HG02759 (cell line): ENCODE results near the gene PADI6.
"Not testable (repeated sequence)": the region's sequence is repeated elsewhere in the genome, so short reads cannot be mapped to it uniquely, and the experiment has no call there.

Experiments
- ATAC-seq: cut with Tn5 transposase; IDR thresholded peaks from one replicate; pipeline ENCODE4 v1.9.1; 2021; ENCODE audit warnings: mild to moderate bottlenecking, moderate library complexity; ENCODE audit not compliant: unreplicated experiment

The PADI6 gene

GRCh38 chr1:17371896-17372295 lies at the start of gene PADI6:
PADI6 (plus strand) TSS chr1:17372196; CDS start chr1:17372246, 50 bp downstream.
- ATAC-seq, result no peak

- no peak for ATAC-seq
Observed at GRCh38 chr1:17328855-17329254, 43.1 kb upstream of the PADI6 start.

GRCh38 chr1:17329610-17330009 lies 42.4 kb upstream of the PADI6 start:
- ATAC-seq, result no peak

GRCh38 chr1:17330856-17331255 lies 41.1 kb upstream of the PADI6 start:
- ATAC-seq, result no peak

DNA sequence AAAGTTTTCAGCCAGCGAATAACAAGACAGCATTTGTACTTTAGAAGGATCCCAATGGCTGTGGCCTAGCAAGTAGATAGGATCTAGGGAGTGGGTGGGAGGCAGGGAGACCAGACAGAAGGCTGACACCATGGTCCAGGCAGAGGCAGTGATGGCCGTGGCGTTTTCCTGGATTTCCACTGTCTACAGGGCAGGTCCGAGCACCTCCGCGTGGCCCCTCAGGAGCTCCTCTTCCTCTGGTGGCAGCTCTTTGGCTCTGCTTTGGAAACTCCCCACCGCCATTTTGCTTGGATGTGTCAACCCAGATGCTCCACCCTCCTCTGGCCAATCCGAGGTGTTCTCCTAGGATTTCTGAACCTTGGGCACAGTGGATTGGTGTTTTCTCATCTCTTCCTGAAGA lies 38.9 kb upstream of the PADI6 start:
- ATAC-seq, result no peak

DNA sequence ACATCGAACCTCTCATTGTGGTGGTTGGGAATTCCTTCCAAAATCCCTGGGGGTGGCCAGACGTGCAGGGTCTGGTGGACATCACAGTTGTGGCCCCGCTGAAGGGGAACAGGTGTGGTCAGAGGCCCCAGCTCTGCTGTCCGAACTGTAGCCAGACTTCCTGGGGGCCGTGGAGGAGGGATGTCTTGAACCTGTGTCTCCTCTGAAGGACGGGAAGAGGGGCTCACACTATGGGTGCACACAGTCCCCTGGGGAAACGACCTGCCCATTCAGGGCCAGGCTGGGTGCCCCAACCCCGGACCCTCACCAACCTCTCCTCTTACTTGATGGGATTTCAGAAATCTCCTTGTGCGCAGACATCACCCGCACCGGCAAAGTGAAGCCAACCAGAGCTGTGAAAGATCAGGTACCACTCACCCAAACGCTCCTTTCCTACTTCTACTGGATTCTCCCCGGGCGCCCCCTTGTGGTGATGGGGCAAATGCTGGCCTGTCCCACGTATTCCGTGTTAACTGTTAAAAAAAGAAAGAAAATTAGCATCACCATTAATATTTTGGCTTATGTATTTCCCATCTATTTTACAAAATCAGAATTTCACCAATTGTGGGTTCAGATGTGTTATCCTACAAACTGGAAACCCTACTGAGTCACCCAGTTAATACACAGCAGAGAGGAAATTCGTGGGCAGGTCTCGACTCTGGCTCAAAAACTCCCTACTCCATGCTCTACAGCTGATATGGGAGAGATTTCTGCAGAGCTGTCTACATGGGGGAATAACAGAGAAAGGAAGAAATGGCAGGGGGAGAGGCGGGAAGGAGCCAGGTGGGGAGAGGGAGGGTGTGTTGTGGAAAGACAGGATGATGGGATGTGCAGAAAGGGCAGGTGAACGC lies 35.9 kb upstream of the PADI6 start:
- ATAC-seq, result no peak

DNA sequence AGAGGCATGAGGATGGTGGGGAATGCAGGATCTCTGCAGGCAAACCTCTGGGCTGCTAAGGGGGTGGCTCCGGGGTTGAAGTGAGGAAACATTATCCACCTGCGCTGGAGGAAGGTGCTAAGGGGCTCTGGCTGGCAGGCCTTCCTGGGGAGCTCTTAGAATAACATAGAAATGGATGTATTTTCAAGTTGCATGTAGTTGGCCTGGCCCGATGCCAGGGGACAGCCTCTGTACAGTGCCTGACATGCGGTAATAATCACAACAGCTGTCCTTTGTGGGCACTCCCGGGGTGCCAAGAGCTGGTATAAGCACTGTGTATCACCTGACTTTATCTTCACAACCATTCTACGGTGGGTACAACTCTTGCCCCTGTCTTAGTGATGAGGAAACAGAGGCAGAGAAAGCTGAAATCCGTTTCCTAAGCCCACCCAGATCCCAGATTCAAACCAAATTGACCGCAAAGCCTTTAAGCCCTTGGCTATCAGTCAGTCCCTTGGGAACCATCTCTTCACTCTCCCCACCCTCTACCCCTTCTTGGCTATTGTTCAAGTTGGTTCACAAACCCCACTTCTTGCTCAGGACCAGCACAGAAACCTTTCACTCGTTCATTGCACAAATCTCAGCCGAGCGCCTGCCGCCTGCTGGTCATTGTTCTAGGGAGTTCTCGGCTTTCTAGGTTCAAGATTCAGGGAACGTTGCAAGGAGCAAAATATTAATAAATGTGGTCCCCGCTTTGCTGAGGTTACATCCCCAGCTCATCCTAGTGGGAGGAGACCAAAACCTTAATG lies 33.1 kb upstream of the PADI6 start:
- no peak for ATAC-seq

GRCh38 chr1:17339521-17339920 lies 32.5 kb upstream of the PADI6 start:
- ATAC-seq, result no peak

GRCh38 chr1:17340358-17340757 lies 31.6 kb upstream of the PADI6 start:
- no peak for ATAC-seq

- ATAC-seq, result no peak
Observed at GRCh38 chr1:17342014-17342441, 30.0 kb upstream of the PADI6 start.

- not testable (repeated sequence) for ATAC-seq
Observed at GRCh38 chr1:17345506-17345905, 26.5 kb upstream of the PADI6 start.

DNA sequence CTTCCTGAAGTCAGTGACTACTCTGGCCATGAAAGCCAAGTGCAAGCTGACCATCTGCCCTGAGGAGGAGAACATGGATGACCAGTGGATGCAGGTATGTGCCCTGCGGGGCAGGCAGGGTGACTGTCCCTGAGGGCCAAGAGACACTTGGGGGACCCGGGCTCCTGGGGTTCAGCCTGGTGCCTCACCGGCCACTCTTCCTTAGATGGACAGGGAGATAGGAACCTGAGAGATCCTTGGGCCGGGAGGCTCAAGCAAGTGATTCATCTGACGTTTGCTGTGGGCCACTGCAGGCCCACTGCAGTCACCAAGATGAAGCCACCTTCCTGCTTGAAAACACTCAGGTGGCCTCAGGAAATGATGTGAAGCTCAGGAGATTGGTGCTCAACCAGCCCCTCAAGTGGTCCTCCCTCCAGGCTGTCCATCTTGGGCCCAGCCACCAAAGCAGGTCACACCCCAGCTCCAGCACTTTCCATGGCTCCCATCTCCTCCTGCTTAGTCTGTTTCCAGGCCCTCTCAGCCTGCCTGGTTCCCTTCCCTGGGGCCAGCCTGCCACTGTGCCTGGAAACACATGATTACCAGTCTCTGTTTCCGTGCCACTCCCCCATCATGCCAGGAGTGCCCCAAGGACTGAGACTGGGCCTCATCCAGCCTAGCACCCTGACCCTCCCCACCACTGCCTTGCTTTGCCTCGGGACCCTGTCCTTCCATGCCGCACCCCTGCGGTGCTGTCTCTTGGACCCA lies 25.8 kb upstream of the PADI6 start:
- no peak for ATAC-seq

DNA sequence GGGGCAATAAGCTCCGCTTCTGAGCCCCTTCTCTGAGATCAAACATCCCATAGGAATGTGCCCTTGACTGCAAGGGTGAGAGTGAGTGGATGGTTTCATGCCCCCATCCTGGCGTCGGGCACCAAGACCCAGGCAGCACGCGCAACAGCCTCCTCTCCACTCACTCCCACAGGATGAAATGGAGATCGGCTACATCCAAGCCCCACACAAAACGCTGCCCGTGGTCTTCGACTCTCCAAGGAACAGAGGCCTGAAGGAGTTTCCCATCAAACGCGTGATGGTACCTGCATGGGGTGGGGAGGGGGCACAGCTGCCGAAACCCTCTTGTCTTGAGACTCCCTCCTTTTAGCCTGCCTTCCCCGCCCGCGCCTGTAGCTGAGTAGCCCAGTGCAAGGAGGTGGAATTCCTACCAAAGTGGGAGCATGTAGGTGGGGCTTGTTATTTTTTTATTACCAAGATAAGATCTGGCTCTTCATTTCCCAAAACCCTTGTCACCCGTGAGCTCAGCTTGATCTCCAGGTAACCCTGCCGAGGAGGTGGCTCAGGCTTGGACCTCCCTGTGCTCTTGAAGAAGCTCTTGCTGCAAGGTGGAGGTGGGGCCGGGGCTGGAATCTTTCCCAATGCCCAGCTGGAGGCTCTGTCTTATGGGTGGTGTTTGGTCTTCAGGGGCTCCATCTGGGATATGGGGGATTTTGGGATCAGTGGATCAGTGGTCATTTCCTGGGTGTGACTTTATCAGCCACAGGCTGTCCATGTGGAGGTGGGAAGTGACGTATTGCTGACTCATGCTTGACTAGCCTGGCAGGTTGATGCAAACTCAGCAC lies 24.0 kb upstream of the PADI6 start:
- no peak for ATAC-seq

- peak; percentile 60 for ATAC-seq
Observed at GRCh38 chr1:17348593-17349234, 23.3 kb upstream of the PADI6 start.

GRCh38 chr1:17350083-17350482 lies 21.9 kb upstream of the PADI6 start:
- no peak for ATAC-seq

DNA sequence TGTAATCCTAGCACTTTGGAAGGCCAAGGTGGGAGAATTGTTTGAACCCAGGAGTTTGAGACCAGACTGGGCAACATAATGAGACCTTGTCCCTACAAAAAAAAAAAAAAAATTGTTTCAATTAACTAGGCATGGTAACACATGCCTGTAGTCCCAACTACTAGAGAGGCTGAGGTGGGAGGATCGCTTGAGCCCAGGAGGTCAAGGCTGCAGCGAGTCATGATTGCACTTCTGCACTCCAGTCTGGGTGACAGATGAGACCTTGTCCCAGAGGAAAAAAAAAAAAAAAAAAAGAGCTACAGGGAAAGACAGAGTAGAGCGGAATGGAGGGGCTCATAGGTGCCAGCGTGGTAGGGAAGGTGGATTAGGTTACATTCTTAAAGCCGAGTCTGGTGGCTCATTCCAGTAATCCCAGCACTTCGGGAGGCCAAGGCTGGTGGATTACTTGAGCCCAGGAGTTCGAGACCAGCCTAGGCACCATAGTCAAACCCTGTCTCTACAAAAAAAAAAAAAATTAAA lies 21.0 kb upstream of the PADI6 start:
- no peak for ATAC-seq

GRCh38 chr1:17351598-17352324 lies 20.2 kb upstream of the PADI6 start:
- ATAC-seq, result no peak

GRCh38 chr1:17352419-17352909 lies 19.5 kb upstream of the PADI6 start:
- ATAC-seq, result no peak

DNA sequence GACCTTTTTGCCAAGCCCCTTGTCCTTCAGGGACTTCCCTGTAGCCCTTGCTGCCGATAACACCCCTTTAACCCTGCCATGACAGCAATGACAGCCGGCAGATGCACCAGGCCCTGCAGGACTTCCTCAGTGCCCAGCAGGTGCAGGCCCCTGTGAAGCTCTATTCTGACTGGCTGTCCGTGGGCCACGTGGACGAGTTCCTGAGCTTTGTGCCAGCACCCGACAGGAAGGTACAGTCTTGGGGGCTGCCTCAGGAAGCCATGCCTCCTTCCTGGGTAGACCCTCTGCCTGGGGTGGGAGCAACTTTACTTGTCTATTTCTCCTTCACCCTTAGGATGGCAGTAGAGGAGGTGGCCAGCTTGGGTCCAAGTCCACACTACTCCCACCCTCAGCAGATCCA lies 16.1 kb upstream of the PADI6 start:
- no peak for ATAC-seq
